ENCODE measurements around the gene AHCYL1. TPM values are rescaled to one million over a fixed set of nuclear protein-coding genes. Genes with fewer than 3 reads are reported as not detected.

The AHCYL1 gene
- polyA plus RNA-seq, 2 of the 4 experiments (the other 2 are of a cell fraction): 124 to 148 TPM

- no peak overlapping the region for H3K4me3 ChIP-seq
- 92% methylated on average over 6 of the region's 7 CpGs for WGBS (ENCODE audit: missing lambda C conversion rate)
- ChIA-PET POLR2A (no interaction called here), CTCF (interaction anchor here (0.7 to 10.3 kb wide), 18 partner anchors 8 to 433 kb away, joined by 3 to 130 read pairs (median 4); partner anchors contain the start of gene UBL4B)
- DNase-seq (ENCODE audit: low read depth in 1 of 2, low spot score in 1 of 2) (no peak), FAIRE-seq (no peak), ATAC-seq (no peak)
- H3K9me3 ChIP-seq: no peaks in the 10 kb centered on the region
- TF ChIP-seq POLR2A (IDR thresholded peaks at IDR 0.05; ENCODE audit: low read length) (no peak), CBX2 (IDR thresholded peaks at IDR 0.05; ENCODE audit: borderline replicate concordance, low read depth) (no peak), RCOR1 (IDR thresholded peaks at IDR 0.05; ENCODE audit: low read depth, low read length) (no peak), RFX5 (IDR thresholded peaks at IDR 0.05) (no peak), PBX3 (IDR thresholded peaks at IDR 0.05) (no peak), MAFK (IDR thresholded peaks at IDR 0.05; ENCODE audit: partially characterized antibody) (no peak)
- H3K4me2 ChIP-seq: no peak overlapping the region
- no peak overlapping the region for H3K27ac ChIP-seq
- H3K4me1 ChIP-seq: no peaks in the 10 kb centered on the region
Observed at GRCh38 chr1:110060662-110061060, 76.1 kb downstream of the AHCYL1 start.

- no peak overlapping the region for H3K27ac ChIP-seq
- TF ChIP-seq MAX (IDR thresholded peaks at IDR 0.05): no peak
- no peak for TF ChIP-seq SREBF2 (IDR thresholded peaks at IDR 0.05)
- no peak for TF ChIP-seq NR3C1 (IDR thresholded peaks at IDR 0.05)
- no peak for TF ChIP-seq KDM5A (IDR thresholded peaks at IDR 0.05)
- no peak for TF ChIP-seq FOXS1 (CRISPR knock-in tag; IDR thresholded peaks at IDR 0.05)
- TF ChIP-seq TFCP2L1 (CRISPR knock-in tag; IDR thresholded peaks at IDR 0.05): no peak
- TF ChIP-seq RNF2 (IDR thresholded peaks at IDR 0.05; ENCODE audit: borderline replicate concordance, low read depth): no peak
- TF ChIP-seq PHF8 (IDR thresholded peaks at IDR 0.05; ENCODE audit: borderline replicate concordance, low read depth): no peak
- TF ChIP-seq ZNF302 (CRISPR knock-in tag; IDR thresholded peaks at IDR 0.05): no peak
- TF ChIP-seq EP300 (IDR thresholded peaks at IDR 0.05): no peak
- no peak for TF ChIP-seq RARB (CRISPR knock-in tag; IDR thresholded peaks at IDR 0.05)
- no peak for TF ChIP-seq RCOR1 (IDR thresholded peaks at IDR 0.05; ENCODE audit: low read depth, low read length)
- no peak for TF ChIP-seq ESRRA (IDR thresholded peaks at IDR 0.05; ENCODE audit: borderline replicate concordance, low read length)
- TF ChIP-seq TP53 (CRISPR knock-in tag; IDR thresholded peaks at IDR 0.05): no peak
- TF ChIP-seq BCL3 (IDR thresholded peaks at IDR 0.05): no peak
- no peak for TF ChIP-seq CTCF (IDR thresholded peaks at IDR 0.05)
- TF ChIP-seq POLR2AphosphoS2 (conservative IDR thresholded peaks at IDR 0.05; ENCODE audit: low read length): no peak
- no peak for TF ChIP-seq FOSB (CRISPR knock-in tag; IDR thresholded peaks at IDR 0.05)
- TF ChIP-seq RFX5 (IDR thresholded peaks at IDR 0.05): no peak
- no peaks in the 10 kb centered on the region for H3K4me1 ChIP-seq
- ATAC-seq: no peak
- ChIA-PET CTCF (interaction anchor here (1.0 to 10.3 kb wide), 6 partner anchors 11 to 141 kb away, joined by 3 to 130 read pairs (median 5); no protein-coding TSS in a partner anchor), POLR2A (no interaction called here)
- 95% methylated on average over 10 of the region's 10 CpGs for WGBS (ENCODE audit: missing lambda C conversion rate)
- no peak overlapping the region for H3K4me2 ChIP-seq
- no peak for FAIRE-seq
- no peak overlapping the region for H3K4me3 ChIP-seq
- H3K9me3 ChIP-seq: no peaks in the 10 kb centered on the region
- no peak for DNase-seq (ENCODE audit: low read depth in 1 of 2, low spot score in 1 of 2)
Observed at GRCh38 chr1:110061341-110061740, 76.8 kb downstream of the AHCYL1 start.
